Activated naive CD4-positive, alpha-beta T cell (primary cell): ENCODE results near the gene SBF2.
A peak's percentile ranks its signal among the peaks of the same experiment; 100 is the strongest.

ENCODE experiments used
- DNase-seq, 4 experiments: peaks; one replicate each; lab custom pipeline; 2025; lab: John Stamatoyannopoulos, UW

SBF2 gene

DNA sequence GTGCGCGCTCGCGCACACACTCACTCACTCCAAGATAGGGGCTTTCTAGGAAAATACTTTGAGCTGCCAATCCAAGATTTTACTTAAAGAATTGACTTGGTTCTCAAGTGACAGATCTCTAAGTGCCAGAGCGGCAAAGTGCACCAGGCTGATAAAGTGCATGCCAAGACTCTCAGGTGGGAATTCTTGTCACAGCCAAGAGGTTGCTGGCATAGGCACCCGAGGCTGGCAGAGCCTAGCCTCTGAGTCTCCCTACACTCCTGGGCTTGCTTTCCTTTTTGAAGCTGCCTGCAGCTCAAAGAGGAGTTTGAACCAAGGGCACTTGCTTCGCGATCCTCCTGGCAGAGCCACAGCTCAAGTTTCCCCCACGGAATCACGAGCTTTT, 8.3 kb upstream of the SBF2 start:
- DNase-seq = no peak

- DNase-seq = no peak
Observed at GRCh38 chr11:10301656-10302358, 7.8 kb upstream of the SBF2 start.

GRCh38 chr11:10298342-10298741, 4.3 kb upstream of the SBF2 start:
- DNase-seq = peak in 1 of 4 experiments; percentile 7

- DNase-seq = no peak
Observed at GRCh38 chr11:10295064-10295901, 1.3 kb upstream of the SBF2 start.

GRCh38 chr11:10294290-10294953, 403 bp upstream of the SBF2 start:
- no peak for DNase-seq

DNA sequence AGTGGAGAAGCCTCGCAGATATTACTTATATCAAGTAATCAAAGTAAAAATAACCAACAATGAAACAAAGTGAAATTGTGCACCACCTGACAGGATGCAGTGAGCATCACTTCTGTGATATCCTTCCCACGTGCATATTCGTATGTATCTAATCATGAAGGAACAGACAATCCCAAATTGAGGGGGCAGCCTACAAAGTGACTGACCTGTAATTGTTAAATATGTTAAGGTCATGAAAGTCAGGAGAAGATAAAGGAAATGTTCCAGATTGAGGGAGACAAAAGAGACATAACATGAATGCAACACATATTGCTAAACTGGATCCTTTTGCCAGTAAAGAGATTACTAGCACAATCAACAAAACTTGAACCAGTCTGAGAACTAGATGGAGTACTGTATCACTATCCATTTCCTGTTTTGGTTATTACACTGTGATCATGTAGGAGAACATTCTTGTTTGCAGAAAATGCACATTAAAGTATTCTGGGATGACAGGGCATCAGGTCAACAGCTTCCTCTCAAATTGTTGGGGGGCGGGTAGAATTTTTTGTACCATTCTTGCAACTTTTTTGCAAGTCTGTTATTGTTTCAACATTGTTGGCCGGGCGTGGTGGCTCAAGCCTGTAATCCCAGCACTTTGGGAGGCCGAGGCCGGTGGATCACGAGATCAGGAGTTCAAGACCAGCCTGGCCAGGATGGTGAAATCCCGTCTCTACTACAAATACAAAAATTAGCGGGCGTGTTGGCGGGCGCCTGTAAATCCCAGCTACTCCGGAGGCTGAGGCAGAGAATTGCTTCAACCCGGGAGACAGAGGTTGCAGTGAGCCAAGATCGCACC, 2.0 kb downstream of the SBF2 start:
- DNase-seq = no peak

DNA sequence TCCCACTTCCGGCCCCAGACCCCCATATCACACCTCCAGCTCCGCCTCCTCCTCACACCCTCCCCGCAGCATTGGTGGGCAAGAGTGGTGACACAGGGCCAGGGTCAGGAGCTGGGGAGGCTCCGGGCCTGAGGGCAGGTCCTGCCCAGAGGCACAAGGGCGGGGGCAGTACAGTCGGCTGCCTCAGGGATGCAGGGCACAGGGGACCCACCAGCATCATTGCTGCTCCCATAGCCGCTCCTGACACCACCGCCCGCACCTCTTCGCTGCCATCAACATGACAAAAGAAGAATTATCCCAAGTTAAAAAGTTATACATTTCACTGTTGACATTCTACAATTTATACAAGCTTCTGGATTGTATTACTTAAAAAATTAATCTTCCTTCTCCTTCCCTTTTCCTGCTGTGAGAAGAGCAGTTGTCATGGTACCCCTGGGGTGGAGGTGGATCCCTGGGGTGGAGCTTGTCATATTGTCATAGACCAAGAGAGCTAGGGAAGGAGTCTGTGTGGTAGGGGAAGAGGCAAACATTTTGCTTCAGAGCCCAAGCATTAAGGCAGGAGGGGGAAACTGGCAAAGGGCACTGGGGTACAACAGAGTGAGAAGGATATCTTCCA, 4.1 kb downstream of the SBF2 start:
- no peak for DNase-seq

GRCh38 chr11:10288881-10289764, 4.9 kb downstream of the SBF2 start:
- DNase-seq = no peak

DNA sequence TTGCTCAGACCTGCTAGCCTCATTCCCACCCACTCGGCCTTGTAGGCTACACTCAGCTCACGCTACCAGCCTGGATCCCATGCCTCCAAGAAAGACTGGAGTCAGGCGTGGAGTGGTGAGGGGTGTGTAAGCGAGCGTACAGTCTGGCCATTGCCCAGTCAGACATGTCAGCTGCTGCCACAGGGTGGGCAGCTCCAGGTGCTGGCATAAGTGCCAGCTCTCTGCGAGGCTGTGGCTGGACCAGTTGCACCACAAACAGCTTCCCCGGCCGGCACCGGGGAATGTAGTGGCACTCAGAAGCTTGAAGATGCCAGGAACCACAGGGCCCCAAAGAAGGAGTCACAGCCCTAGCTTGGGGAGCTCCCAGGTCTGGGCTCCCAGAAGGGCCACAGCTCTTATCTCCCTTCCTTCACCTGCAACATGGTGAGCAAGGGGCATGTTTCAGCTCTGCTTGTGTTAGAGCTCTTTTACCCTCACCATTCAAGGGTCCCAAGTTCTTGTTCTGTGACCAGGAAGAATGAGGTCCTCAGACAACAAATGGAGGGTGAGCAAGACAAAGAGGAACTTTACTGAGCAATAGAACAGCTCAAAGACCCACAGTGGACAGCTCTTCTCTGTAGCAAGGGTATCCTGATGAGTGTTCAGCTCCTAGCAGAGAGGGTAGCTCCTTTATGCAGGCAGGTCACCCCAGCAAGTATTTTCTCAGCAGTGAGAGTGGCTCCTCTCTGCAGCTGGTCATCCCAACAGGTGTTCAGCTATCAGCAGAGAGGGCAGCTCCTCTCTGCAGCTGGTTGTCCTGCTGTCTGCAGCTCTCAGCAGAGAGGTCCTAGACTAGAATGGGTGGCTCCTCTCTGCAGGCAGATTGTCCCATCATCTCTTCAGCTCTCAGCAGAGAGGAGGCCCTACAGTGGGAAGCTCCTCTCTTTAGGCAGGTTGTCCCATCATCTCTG, 6.0 kb downstream of the SBF2 start:
- DNase-seq = no peak

DNA sequence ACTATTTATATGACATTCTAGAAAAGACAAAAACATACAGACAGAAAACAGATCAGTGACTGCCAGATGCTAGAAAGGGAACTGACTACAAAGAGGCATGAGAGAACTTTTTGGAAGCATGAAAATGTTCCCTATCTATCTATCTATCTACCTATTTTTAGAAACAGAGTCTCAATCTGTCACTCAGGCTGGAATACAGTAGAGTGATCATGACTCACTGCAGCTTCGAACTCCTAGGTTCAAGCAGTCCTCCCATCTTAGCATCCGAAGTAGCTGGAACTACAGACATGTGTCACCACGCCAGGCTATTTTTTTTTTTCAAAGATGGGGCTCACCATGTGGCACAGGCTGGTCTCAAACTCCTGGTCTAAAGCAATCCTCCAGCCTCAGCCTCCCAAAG, 6.9 kb downstream of the SBF2 start:
- no peak for DNase-seq

- DNase-seq = no peak
Observed at GRCh38 chr11:10285148-10285802, 8.7 kb downstream of the SBF2 start.

GRCh38 chr11:10283991-10284390, 10.0 kb downstream of the SBF2 start:
- no peak for DNase-seq

DNA sequence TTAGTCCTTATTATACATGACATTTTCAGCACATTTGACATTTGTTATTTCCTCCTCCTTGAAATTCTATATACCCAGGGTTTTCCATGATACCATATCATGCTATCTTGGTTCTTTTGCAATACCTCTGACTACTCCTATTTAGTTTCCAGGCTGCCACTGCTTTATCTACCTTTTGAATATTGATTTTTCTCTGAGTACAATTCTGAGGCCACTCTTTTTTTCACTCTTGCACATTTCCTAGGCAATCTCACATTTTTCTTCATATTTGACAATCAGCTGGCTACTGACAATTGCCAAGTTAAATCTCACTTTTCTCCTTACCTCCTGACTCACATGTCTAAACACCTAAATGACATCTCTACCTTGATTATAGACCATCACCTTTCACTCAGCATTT, 11.9 kb downstream of the SBF2 start:
- no peak for DNase-seq

DNA sequence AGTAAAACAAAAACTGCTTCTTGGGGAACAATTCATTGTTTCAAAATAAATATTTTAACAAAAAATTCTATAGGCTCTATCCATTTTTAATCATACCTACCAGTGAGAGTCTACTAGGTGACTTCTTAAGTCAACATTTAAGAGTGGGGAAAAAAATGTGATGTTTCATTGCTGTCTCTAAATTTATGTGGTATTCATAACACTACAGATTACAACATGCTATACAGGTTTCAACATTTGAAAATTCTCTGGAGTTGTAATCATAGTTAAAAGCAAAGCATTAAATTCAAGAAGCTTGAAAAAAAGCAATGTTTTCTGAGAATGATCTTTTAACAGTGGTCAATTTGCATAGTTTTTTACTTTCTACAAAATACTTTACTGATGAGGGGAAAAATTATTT, 18.3 kb downstream of the SBF2 start:
- no peak for DNase-seq

- no peak for DNase-seq
Observed at GRCh38 chr11:10274726-10275125, 19.3 kb downstream of the SBF2 start.

DNA sequence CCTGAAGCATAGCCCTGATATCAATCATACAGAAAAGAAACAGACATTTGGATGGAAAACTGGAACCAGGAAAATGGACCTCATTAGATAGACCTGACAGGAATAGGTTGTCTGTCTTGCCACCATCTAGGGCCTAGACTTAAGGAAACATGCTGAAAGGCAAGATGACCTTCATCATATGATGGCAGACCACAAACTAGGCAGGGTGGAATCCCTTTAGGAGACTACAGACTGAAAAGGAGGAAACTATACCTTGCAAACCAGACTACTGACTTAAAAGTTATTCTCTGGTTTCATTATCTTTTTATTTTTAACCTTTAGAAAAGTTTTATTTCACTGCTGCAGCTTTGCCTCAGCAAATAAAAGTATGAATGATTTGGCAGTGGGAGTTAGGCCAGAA, 20.3 kb downstream of the SBF2 start:
- no peak for DNase-seq

- DNase-seq = no peak
Observed at GRCh38 chr11:10272132-10272531, 21.9 kb downstream of the SBF2 start.

- no peak for DNase-seq
Observed at GRCh38 chr11:10268746-10269488, 25.1 kb downstream of the SBF2 start.
